Kidney epithelial cell (primary cell): ENCODE data around the gene ZNF497. TPM values are rescaled to one million over a fixed set of nuclear protein-coding genes. Genes with fewer than 3 reads are reported as not detected.

Source experiments
- DNase-seq: peaks from one replicate; pipeline ENCODE4 v3.0.0-alpha.2; 2010; ENCODE audit warnings: low read depth
- H3K27me3 ChIP-seq: 2 replicates; pipeline ENCODE4 v1.6.0; 2011; ENCODE audit warnings: low read length; ENCODE audit not compliant: control insufficient read depth, insufficient read depth
- H3K36me3 ChIP-seq: 2 replicates; pipeline ENCODE4 v1.5.1; 2011; ENCODE audit warnings: low read length; ENCODE audit not compliant: control insufficient read depth, insufficient read depth
- H3K4me3 ChIP-seq: 2 replicates; pipeline ENCODE4 v1.5.1; 2011; ENCODE audit warnings: low read depth, mild to moderate bottlenecking, control low read depth, low read length
- total RNA-seq: library from RNA; depleted of rRNA; stranded (reverse); fragments of >200 nt; gene quantifications from 2 replicates; pipeline ENCODE4 v1.2.3, GENCODE V29; 2015
- TF ChIP-seq, protein P1 (sequence below): IDR thresholded peaks from 2 replicates; pipeline ENCODE4 v1.5.1; 2011; ENCODE audit warnings: mild to moderate bottlenecking, moderate library complexity, low read length, control low read depth, inconsistent platforms; ENCODE audit not compliant: insufficient read depth, poor library complexity, severe bottlenecking

ZNF497 gene
- total RNA-seq, 1 donor from 2014 or later = 0.58 TPM

DNA sequence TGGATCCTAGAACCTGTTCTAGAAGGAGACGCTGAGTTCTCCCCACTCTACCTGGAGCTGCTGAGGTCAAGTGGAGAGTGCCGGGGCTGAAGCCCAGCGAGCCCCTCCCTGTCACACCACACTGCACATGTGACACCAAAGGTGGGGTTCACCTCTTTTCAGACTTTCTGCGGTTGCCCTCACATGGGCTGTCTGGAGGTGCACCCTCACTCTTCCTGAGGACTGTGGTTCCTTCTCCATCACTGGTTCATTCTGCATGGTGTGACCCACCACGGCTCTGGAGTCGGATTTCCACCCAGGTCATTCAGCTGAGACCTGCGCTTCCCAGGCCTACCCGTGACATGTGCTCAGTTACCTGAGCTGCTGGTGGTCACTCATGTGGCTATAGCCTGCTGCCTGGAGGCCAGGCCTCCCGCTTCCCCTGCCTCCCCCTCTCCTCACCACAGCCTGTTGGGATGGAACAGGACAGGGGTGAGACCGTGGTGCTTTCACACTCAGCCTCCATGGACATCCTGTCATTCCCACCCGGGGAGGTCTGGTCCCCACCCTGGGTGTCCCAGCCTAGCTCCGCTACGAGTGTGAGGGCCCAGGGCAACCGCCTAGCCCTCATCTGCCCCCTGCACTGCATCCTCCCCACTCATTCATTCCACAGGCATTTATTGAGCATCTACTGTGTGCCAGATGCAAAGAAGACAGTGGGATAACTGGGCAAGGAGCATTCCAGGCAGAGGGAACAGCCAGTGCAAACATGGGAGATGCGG is 8.7 kb downstream of the ZNF497 start:
- TF ChIP-seq, protein P1, sequence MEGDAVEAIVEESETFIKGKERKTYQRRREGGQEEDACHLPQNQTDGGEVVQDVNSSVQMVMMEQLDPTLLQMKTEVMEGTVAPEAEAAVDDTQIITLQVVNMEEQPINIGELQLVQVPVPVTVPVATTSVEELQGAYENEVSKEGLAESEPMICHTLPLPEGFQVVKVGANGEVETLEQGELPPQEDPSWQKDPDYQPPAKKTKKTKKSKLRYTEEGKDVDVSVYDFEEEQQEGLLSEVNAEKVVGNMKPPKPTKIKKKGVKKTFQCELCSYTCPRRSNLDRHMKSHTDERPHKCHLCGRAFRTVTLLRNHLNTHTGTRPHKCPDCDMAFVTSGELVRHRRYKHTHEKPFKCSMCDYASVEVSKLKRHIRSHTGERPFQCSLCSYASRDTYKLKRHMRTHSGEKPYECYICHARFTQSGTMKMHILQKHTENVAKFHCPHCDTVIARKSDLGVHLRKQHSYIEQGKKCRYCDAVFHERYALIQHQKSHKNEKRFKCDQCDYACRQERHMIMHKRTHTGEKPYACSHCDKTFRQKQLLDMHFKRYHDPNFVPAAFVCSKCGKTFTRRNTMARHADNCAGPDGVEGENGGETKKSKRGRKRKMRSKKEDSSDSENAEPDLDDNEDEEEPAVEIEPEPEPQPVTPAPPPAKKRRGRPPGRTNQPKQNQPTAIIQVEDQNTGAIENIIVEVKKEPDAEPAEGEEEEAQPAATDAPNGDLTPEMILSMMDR = no peak
- Histone ChIP-seq H3K4me3 (no peak overlapping the region), H3K27me3 (peaks cover 65% of the 10 kb centered on the region), H3K36me3 (no peaks in the 10 kb centered on the region)
- no peak for DNase-seq

DNA sequence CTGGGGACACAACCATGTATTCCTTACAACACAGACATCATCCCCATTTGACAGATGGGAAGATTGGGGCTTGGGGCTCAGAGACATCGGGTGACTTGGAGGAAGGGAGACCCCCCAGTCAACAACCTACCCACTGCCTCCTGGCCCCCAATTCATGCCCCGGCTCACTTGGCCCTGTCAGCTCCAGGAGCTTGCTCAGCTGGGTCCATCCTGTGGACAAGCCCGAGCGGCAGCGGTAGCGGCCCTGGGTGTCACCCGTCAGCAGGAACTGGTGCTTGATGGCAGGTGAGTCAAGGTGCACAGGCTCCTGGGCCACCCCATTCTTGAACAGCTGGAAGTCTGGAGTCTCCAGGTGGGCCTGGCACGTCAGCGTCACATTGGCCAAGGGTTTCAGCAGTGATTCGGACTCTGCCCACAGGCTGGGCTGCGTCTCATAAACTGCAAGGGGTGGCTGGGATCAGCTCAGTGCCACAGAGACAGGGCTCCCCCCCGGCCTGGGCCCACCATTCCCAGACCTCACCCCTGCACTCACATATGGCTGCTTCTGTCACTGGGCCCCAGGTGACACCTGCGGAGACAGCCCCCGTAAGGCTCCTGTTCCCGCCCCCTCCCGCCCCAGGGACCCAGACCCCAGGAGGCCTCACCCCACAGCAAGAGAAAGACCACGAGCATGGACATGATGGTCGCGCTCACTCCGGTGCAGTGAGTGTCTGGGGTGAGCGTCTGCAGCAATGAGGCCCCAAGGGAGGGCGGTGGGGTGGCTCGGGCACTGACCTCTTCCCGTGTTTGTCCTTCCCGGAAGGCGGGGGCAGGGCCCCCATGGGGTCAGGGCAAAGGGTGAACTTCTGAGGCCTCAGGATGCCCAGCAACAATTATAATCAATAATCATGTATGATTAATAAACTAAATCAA is 9.5 kb downstream of the ZNF497 start, which contains the start of gene A1BG:
Gene A1BG, minus strand, starts transcription at position 733 of the 912 bp plus-strand sequence. Its CDS starts 55 bp downstream, at position 678.
- Histone ChIP-seq H3K27me3 (peaks cover 66% of the 10 kb centered on the region), H3K4me3 (no peak within 1 kb of the TSS), H3K36me3 (no peaks in the 10 kb centered on the region)
- TF ChIP-seq, protein P1 = no peak
- no peak for DNase-seq

DNA sequence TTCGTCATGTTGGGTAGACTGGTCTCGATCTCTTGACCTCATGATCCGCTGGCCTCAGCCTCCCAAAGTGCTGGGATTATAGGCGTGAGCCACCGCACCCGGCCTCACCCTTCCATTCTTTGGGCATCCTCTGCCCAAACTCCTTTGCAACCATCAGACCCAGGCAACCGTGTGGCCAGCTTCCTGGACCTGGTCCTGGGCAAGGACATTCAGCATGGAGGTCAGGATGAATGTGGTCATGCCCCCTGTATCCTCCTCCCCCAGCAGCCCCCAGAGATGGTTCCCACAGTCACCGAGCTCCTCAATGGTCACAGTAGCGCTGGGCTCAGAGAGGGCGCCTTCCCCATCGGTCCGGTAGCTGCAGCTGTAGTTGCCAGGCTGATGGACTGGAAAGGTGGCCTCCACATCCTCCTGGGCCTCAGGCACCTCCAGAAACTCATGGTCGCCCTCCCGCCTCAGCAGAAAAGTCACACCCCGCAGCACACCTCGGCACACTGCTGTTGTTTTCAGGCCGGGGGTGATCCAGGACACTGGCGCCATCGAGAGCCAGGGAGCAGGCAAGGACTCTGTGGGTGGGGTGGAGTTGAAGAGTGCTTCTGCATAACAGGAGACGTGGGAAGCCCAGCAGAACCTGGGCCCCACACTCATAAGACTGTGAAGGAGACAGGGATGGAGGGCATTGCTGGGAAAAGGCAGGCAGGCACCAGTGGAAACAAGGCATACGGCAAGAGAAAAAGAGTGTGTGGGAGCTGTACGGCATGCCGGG is 10.4 kb downstream of the ZNF497 start:
- H3K36me3 ChIP-seq = no peaks in the 10 kb centered on the region
- no peak overlapping the region for H3K4me3 ChIP-seq
- no peak for DNase-seq
- TF ChIP-seq, protein P1 = no peak
- peaks cover 71% of the 10 kb centered on the region for H3K27me3 ChIP-seq

DNA sequence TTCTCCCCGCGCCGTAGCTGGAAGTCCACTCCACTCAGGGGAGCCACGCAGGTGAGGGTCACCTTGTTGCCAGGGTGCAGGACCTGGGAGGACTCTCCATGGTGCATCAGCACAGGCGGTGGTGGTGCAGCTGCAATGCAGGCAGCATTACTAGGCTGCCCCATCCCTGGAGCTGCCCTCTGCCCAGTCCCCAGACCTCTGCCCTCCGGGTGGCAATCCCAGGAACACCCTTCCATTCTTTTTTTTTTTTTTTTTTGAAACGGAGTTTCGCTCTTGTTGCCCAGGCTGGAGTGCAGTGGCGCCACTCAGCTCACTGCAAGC is 11.0 kb downstream of the ZNF497 start:
- H3K4me3 ChIP-seq = no peak overlapping the region
- H3K27me3 ChIP-seq = peaks cover 71% of the 10 kb centered on the region
- H3K36me3 ChIP-seq = no peaks in the 10 kb centered on the region
- TF ChIP-seq, protein P1 = no peak
- DNase-seq = no peak

DNA sequence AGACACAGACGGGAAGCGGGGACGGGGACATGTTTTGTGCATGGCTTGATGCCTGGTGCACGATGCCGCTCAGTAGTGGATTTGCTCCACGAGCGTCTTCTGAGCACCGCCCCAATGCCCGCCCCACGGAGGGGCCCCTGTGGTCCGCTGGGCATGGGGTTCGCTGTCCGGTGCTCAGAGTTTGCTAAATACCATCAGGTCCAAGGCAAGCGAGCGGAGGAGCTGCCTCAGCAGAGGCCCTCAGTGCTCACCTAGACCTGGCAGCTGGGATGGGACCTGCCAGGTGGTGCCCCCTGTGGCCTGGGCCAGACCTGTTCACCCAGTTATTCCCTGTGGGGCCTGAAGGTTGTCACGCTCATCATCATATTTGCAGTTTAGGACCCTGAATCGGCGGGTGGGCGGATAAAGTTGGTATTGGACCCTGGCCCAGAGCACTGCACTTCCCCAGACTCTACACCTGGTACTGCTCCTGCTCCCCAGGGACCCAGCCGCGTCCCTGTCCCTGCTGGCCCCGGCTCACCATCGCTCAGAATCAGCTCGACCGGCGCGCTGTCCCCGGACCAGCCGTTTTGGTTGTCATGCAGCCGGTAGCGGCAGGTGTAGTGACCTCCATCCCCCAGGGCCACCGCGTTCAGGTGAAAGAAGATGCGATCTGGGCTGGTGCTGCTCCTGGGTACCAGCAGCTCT is 11.5 kb downstream of the ZNF497 start:
- H3K36me3 ChIP-seq = no peaks in the 10 kb centered on the region
- TF ChIP-seq, protein P1 = no peak
- peaks cover 68% of the 10 kb centered on the region for H3K27me3 ChIP-seq
- no peak for DNase-seq
- H3K4me3 ChIP-seq = no peak overlapping the region
